HEK293T (cell line): ENCODE results near the gene MICAL2.

ENCODE experiments used
- ARNT ChIP-seq: fragments of 450-650 bp; IDR thresholded peaks from 2 replicates; pipeline ENCODE4 v1.6.1; 2017; ENCODE audit warnings: mild to moderate bottlenecking
- BHLHE40 ChIP-seq: fragments of 450-650 bp; IDR thresholded peaks from 2 replicates; pipeline ENCODE4 v1.6.1; 2016; ENCODE audit warnings: mild to moderate bottlenecking, moderate library complexity, borderline replicate concordance
- CTBP1 ChIP-seq: fragments of 450-650 bp; IDR thresholded peaks from 2 replicates; pipeline ENCODE4 v1.6.1; 2016; ENCODE audit warnings: borderline replicate concordance
- ELF4 ChIP-seq: fragments of 450-650 bp; IDR thresholded peaks from 2 replicates; pipeline ENCODE4 v1.6.1; 2017; ENCODE audit warnings: antibody characterized with exemption
- FOXK2 ChIP-seq: fragments of 450-650 bp; IDR thresholded peaks from 2 replicates; pipeline ENCODE4 v1.6.1; 2016; ENCODE audit warnings: mild to moderate bottlenecking
- FOXM1 ChIP-seq: fragments of 450-650 bp; IDR thresholded peaks from 2 replicates; pipeline ENCODE4 v1.6.1; 2017; ENCODE audit warnings: mild to moderate bottlenecking, borderline replicate concordance
- L3MBTL2 ChIP-seq: fragments of 450-650 bp; conservative IDR thresholded peaks from 2 replicates; pipeline ENCODE4 v1.6.1; 2016; ENCODE audit warnings: mild to moderate bottlenecking
- NFRKB ChIP-seq: fragments of 450-650 bp; IDR thresholded peaks from 2 replicates; pipeline ENCODE4 v1.6.1; 2016; ENCODE audit warnings: mild to moderate bottlenecking, moderate library complexity
- PKNOX1 ChIP-seq: fragments of 450-650 bp; IDR thresholded peaks from 2 replicates; pipeline ENCODE4 v1.6.1; 2016
- SP1 ChIP-seq: fragments of 450-650 bp; IDR thresholded peaks from 2 replicates; pipeline ENCODE4 v1.6.1; 2017
- SUZ12 ChIP-seq: fragments of 450-650 bp; IDR thresholded peaks from 2 replicates; pipeline ENCODE4 v1.6.1; 2016; ENCODE audit warnings: mild to moderate bottlenecking
- TARDBP ChIP-seq: fragments of 450-650 bp; IDR thresholded peaks from 2 replicates; pipeline ENCODE4 v1.6.1; 2016
- ZNF384 ChIP-seq: fragments of 450-650 bp; IDR thresholded peaks from 2 replicates; pipeline ENCODE4 v1.6.1; 2016

GRCh38 chr11:12291766-12292165, 181.4 kb downstream of the MICAL2 start:
- TF ChIP-seq BHLHE40 (no peak), ARNT (no peak), ZNF384 (no peak), FOXK2 (no peak), SP1 (no peak), L3MBTL2 (no peak), SUZ12 (no peak), FOXM1 (no peak), TARDBP (no peak), ELF4 (no peak), PKNOX1 (no peak), NFRKB (no peak), CTBP1 (no peak)
